ENCODE results near the gene CCDC57.

The CCDC57 gene

GRCh38 chr17:82114447-82114846 lies 98.2 kb downstream of the CCDC57 start:
- Histone ChIP-seq H3K4me2 (ENCODE audit: insufficient read depth, low read length) (no peak overlapping the region), H3K4me3 (ENCODE audit: low read depth in 1 of 2, low read length in 2 of 2) (no peak overlapping the region), H3K36me3 (ENCODE audit: insufficient read depth, low read length) (peaks cover 24% of the 10 kb centered on the region), H3K9me3 (ENCODE audit: insufficient read depth, low read length, severe bottlenecking) (no peaks in the 10 kb centered on the region), H4K20me1 (ENCODE audit: insufficient read depth, low read length) (no peaks in the 10 kb centered on the region), H3K27me3 (ENCODE audit: insufficient read depth, low read length, poor library complexity) (no peaks in the 10 kb centered on the region), H3K9ac (ENCODE audit: low read depth, low read length) (no peak overlapping the region), H3K27ac (ENCODE audit: low read length) (no peak overlapping the region), H3K4me1 (ENCODE audit: insufficient read depth, low read length) (no peaks in the 10 kb centered on the region), H3K79me2 (ENCODE audit: insufficient read depth, low read length) (no peaks in the 10 kb centered on the region), H2AFZ (ENCODE audit: low read depth, low read length) (no peak overlapping the region)
- TF ChIP-seq CTCF (IDR thresholded peaks at IDR 0.05; ENCODE audit: borderline replicate concordance, extremely low read depth, low read length, poor library complexity, severe bottlenecking): no peak
- TF ChIP-seq EZH2 (IDR thresholded peaks at IDR 0.05; ENCODE audit: borderline replicate concordance, low read depth, low read length, severe bottlenecking): no peak
- DNase-seq (no peak), ATAC-seq (ENCODE audit: insufficient read depth, low read depth) (no peak)

GRCh38 chr17:82113941-82114340 lies 98.7 kb downstream of the CCDC57 start:
- Histone ChIP-seq H3K4me3 (ENCODE audit: low read depth in 1 of 2, low read length in 2 of 2) (no peak overlapping the region), H3K27ac (ENCODE audit: low read length) (no peak overlapping the region), H3K4me2 (ENCODE audit: insufficient read depth, low read length) (no peak overlapping the region), H2AFZ (ENCODE audit: low read depth, low read length) (no peak overlapping the region), H4K20me1 (ENCODE audit: insufficient read depth, low read length) (no peaks in the 10 kb centered on the region), H3K9ac (ENCODE audit: low read depth, low read length) (no peak overlapping the region), H3K4me1 (ENCODE audit: insufficient read depth, low read length) (no peaks in the 10 kb centered on the region), H3K36me3 (ENCODE audit: insufficient read depth, low read length) (peaks cover 24% of the 10 kb centered on the region), H3K27me3 (ENCODE audit: insufficient read depth, low read length, poor library complexity) (no peaks in the 10 kb centered on the region), H3K79me2 (ENCODE audit: insufficient read depth, low read length) (no peaks in the 10 kb centered on the region), H3K9me3 (ENCODE audit: insufficient read depth, low read length, severe bottlenecking) (no peaks in the 10 kb centered on the region)
- DNase-seq: no peak
- no peak for TF ChIP-seq EZH2 (IDR thresholded peaks at IDR 0.05; ENCODE audit: borderline replicate concordance, low read depth, low read length, severe bottlenecking)
- TF ChIP-seq CTCF (IDR thresholded peaks at IDR 0.05; ENCODE audit: borderline replicate concordance, extremely low read depth, low read length, poor library complexity, severe bottlenecking): no peak
- no peak for ATAC-seq (ENCODE audit: insufficient read depth, low read depth)

- H3K9ac ChIP-seq (ENCODE audit: low read depth, low read length): no peak overlapping the region
- no peak overlapping the region for H3K27ac ChIP-seq (ENCODE audit: low read length)
- no peak for TF ChIP-seq EZH2 (IDR thresholded peaks at IDR 0.05; ENCODE audit: borderline replicate concordance, low read depth, low read length, severe bottlenecking)
- TF ChIP-seq CTCF (IDR thresholded peaks at IDR 0.05; ENCODE audit: borderline replicate concordance, extremely low read depth, low read length, poor library complexity, severe bottlenecking): no peak
- peaks cover 21% of the 10 kb centered on the region for H3K36me3 ChIP-seq (ENCODE audit: insufficient read depth, low read length)
- no peak overlapping the region for H3K4me3 ChIP-seq (ENCODE audit: low read depth in 1 of 2, low read length in 2 of 2)
- no peak overlapping the region for H2AFZ ChIP-seq (ENCODE audit: low read depth, low read length)
- no peaks in the 10 kb centered on the region for H3K4me1 ChIP-seq (ENCODE audit: insufficient read depth, low read length)
- H4K20me1 ChIP-seq (ENCODE audit: insufficient read depth, low read length): no peaks in the 10 kb centered on the region
- no peaks in the 10 kb centered on the region for H3K27me3 ChIP-seq (ENCODE audit: insufficient read depth, low read length, poor library complexity)
- DNase-seq: no peak
- no peak overlapping the region for H3K4me2 ChIP-seq (ENCODE audit: insufficient read depth, low read length)
- ATAC-seq (ENCODE audit: insufficient read depth, low read depth): no peak
- H3K9me3 ChIP-seq (ENCODE audit: insufficient read depth, low read length, severe bottlenecking): no peaks in the 10 kb centered on the region
- H3K79me2 ChIP-seq (ENCODE audit: insufficient read depth, low read length): no peaks in the 10 kb centered on the region
Observed at GRCh38 chr17:82113422-82113821, 99.2 kb downstream of the CCDC57 start.

GRCh38 chr17:82112914-82113311 lies 99.7 kb downstream of the CCDC57 start:
- no peaks in the 10 kb centered on the region for H3K79me2 ChIP-seq (ENCODE audit: insufficient read depth, low read length)
- H2AFZ ChIP-seq (ENCODE audit: low read depth, low read length): no peak overlapping the region
- H3K9ac ChIP-seq (ENCODE audit: low read depth, low read length): no peak overlapping the region
- H3K27ac ChIP-seq (ENCODE audit: low read length): no peak overlapping the region
- H3K36me3 ChIP-seq (ENCODE audit: insufficient read depth, low read length): peaks cover 20% of the 10 kb centered on the region
- DNase-seq (no peak), ATAC-seq (ENCODE audit: insufficient read depth, low read depth) (no peak)
- H4K20me1 ChIP-seq (ENCODE audit: insufficient read depth, low read length): no peaks in the 10 kb centered on the region
- no peaks in the 10 kb centered on the region for H3K27me3 ChIP-seq (ENCODE audit: insufficient read depth, low read length, poor library complexity)
- no peak overlapping the region for H3K4me3 ChIP-seq (ENCODE audit: low read depth in 1 of 2, low read length in 2 of 2)
- TF ChIP-seq EZH2 (IDR thresholded peaks at IDR 0.05; ENCODE audit: borderline replicate concordance, low read depth, low read length, severe bottlenecking) (no peak), CTCF (IDR thresholded peaks at IDR 0.05; ENCODE audit: borderline replicate concordance, extremely low read depth, low read length, poor library complexity, severe bottlenecking) (no peak)
- no peaks in the 10 kb centered on the region for H3K4me1 ChIP-seq (ENCODE audit: insufficient read depth, low read length)
- no peak overlapping the region for H3K4me2 ChIP-seq (ENCODE audit: insufficient read depth, low read length)
- no peaks in the 10 kb centered on the region for H3K9me3 ChIP-seq (ENCODE audit: insufficient read depth, low read length, severe bottlenecking)
